GM19463 (cell line): ENCODE measurements around the gene ETV4.

Experiments
- ATAC-seq: cut with Tn5 transposase; IDR thresholded peaks from one replicate; pipeline ENCODE4 v1.9.1; 2021; ENCODE audit warnings: mild to moderate bottlenecking, moderate library complexity; ENCODE audit not compliant: unreplicated experiment

ETV4 gene

DNA sequence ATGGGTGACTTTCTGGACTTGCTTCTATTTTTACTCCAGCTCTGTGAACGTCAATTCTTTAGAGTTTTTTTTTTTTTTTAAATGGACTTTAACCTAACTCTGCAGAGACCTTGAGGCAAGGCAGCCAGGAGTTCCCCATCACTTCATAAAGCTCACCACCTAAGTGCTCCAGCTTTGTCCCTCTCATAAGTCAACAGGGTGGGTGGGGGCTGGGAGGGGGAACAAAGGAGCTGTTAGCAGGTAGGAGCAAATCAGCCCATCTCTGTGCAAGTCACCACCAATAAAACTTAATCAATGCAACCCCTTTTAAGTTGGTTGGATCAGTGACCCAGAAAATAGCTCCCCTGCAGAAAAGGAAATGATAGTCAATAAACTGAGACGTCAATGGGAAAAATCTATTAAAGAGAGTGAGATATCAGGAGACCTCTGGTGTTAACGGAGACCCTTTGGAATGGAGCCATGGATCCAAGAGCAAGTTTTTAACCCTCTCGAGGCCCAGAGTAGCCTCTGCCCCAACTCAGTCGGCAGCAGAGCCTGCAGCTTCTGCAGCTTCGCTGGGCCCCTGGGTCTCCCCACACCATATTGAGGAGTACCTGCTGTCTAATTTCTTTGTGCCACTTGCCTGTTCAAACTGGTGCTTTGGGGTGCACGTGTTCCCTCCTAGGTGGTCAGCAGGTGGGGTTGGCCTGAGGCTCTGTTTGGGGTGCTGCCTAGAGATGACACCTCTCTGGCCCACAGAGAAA is 27.6 kb upstream of the ETV4 start:
- no peak for ATAC-seq

DNA sequence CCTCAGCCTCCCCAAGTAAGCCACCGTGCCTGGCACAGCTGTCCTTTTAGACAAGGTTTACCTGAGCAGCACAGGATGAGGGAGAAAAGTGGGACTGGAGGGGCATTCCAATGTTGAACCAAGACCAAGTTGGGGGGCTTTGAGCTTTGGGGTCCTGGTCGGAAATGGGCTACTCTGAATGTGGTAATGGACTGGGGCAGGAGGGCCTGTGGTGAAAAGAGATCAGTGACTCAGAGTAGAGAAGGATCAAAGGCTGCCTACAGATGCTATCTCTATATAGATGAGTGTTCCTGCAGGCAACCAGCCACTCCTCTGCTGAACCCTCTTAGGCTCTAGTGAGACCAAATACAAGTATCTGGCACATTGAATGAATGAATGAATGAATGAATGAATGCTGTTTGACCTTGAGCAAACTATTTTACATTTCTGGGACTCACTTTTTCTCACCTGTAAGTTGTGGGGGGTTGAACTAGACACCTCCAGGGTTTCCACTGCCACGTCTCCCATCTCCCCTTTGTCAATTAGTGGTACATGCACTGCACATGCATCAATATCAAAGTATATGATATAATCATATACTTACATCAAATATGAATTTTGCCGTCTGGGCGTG is 26.3 kb upstream of the ETV4 start:
- ATAC-seq: no peak

- ATAC-seq: no peak
Measured at GRCh38 chr17:43570518-43570928, 24.4 kb upstream of the ETV4 start.

DNA sequence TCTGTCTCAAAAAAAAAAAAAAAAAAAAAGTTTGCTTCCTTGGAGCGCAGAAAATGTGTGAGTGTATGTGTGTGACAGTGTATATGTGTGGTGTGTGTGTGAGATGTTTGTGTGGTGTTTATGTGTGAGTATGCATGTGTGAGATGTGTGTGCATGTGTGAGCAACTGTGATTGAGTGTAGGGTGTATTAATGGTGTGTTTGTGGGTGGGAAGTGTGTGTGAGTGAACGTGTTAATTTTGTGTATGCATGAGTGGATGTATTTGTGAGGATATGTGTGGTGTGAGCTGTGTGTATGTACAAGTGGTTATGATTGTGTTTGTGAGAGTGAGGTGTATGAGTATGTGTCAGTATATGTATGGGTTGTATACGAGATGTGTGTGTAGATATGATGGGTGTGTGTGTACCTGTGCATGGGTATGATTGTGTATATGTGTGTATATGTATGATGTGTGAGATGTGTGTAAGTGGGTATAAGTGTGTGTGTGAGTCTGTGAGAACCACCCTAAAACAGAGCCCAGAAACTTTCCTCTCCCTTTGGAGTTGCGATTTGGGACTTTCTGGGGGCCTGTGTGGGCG is 22.5 kb upstream of the ETV4 start:
- ATAC-seq: no peak

DNA sequence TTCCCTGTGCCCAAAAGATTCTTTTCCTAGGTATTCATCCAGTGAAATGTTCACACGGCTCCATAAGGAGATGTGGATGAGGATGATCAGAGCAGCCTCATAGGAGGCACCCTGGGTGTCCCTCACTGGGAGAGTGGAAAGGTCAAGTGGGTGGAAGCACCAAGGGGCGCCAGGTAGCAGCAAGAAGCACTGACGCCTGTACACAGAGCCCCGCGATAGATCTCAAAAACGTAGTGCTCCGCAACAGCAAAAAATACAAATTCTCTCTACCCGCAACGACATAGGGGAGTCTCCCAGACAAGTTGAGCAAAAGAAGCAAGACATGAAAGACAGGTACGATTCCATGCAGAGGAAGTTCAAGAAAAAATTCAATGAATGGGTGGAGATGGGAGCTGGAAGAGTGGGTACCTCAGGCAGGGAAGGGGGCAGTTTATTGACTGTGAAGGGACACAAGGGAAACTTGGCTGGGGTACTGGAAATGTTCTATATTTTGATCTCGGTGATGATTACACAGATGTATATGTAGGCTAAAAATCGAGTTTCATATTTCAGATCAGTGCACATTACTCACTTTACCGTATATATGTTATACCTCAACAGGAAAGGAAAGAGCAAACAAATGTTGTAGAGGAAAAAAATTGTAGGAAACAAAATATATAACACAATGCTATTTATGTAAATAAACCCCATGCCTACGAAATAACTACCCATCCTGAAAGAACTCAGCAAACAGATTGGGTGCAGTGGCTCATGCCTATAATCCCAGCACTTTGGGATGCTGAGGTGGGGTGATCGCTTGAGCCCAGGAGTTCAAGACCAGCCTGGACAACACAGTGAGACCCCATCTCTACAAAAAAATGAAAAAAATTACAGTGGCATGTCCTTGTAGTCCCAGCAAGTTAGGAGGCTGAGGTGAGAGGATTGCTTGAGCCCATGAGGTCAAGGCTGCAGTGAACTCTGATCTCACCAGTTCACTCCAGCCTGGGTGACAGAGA is 17.8 kb upstream of the ETV4 start:
- no peak for ATAC-seq

DNA sequence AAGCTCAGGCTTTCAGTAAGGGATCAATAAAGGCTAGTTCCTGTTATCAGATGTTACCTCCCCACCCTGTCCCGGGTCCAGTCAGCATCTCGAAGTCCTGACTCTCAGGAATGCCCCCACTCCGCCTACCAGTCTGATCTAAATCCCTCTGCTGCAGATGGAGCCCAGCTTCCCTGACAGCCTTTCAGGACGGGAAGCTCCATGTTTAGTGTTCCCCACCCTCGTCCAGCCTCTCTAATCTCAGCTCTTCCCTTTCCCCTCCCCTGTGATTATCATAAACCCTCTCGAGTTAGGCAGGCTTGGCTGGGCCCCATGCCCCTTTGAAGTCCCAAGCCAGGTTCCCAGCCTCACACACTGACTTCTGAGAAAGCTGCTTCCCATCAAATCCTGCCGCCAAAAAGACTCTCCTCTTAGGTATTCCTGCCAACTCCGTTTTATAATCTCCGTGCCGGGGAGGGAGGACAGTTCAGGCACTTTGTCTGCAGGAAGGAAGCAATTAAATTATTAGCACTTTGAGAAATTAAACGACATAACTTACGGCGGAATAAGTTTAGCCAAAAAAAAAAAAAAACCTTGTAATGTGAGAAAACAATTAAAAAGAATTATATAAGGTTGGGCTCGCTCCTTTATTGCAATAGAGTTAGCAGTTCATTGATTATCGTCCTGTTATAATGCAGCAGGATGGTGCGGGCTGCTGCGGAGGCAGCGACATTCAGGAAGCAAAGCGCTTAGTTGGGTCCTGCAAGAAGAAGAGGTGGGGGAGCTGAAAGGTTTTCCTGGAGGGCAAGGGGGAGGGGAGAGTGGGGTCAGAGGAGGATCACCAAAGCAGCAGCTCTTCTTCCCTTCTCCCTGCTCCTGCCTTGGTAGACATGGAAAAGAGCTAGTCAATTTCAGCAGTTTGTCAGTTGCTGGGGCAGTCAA is 16.8 kb upstream of the ETV4 start:
- no peak for ATAC-seq

- ATAC-seq: no peak
Measured at GRCh38 chr17:43560461-43561427, 14.6 kb upstream of the ETV4 start.

- no peak for ATAC-seq
Measured at GRCh38 chr17:43559161-43559816, 13.1 kb upstream of the ETV4 start.

DNA sequence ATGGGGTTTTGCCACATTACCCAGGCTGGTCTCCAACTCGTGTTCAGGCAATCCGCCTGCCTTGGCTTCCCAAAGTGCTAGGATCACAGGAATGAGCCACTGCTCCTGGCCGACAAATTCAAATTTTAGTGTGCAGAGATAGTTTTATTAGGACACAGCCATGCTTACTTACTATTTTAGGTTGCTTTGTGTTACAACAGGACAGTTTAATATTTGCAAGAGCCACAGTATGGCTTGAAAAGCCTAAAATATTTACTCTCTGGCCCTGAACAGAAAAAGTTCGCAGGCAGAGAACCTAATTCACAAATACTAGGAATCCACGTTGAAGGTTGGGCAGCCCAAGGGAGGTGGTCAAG is 12.6 kb upstream of the ETV4 start:
- ATAC-seq: no peak

- ATAC-seq: no peak
Measured at GRCh38 chr17:43556292-43556691, 10.2 kb upstream of the ETV4 start.

GRCh38 chr17:43554857-43555256 is 8.7 kb upstream of the ETV4 start:
- ATAC-seq: no peak

DNA sequence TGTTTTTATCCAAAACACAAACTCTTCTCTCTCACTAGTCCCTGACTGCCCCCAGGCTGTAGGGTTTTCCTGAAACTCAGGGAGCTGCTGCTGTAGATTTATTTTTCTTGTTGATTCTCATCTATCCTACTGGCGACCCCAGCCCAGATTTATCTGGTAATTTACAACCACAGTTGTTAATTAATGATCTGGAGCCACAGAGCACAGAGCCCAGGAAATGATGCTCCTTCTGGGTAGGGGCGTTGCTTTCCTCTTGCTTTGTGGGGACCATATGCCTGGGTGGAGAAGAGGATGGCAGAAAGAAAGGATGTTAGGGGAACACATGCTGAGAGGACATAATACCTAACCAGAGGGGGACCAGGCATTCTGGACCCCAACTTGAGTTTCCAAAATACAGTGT is 7.4 kb upstream of the ETV4 start:
- no peak for ATAC-seq

- no peak for ATAC-seq
Measured at GRCh38 chr17:43552229-43552837, 6.2 kb upstream of the ETV4 start.

DNA sequence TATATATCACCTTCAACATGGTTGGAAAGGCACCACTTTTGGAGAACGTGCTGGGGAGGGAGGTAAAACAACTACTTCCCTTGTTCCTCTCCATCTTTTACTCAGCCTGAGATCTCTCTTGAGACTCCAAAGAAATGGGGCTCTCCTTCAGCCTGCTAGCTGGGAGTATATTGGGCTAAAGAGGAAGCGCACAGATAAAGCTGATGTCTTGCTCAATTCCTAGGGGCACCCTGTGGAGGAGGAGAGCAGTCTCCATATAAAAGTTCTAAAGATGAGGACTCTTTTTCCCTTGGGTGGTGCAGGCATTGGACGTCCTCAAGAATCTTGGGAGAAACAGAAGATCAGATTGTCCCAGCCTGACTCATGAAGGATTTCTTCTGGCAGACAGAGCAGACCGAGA is 4.6 kb upstream of the ETV4 start:
- no peak for ATAC-seq

GRCh38 chr17:43549496-43549895 is 3.4 kb upstream of the ETV4 start:
- ATAC-seq: no peak

DNA sequence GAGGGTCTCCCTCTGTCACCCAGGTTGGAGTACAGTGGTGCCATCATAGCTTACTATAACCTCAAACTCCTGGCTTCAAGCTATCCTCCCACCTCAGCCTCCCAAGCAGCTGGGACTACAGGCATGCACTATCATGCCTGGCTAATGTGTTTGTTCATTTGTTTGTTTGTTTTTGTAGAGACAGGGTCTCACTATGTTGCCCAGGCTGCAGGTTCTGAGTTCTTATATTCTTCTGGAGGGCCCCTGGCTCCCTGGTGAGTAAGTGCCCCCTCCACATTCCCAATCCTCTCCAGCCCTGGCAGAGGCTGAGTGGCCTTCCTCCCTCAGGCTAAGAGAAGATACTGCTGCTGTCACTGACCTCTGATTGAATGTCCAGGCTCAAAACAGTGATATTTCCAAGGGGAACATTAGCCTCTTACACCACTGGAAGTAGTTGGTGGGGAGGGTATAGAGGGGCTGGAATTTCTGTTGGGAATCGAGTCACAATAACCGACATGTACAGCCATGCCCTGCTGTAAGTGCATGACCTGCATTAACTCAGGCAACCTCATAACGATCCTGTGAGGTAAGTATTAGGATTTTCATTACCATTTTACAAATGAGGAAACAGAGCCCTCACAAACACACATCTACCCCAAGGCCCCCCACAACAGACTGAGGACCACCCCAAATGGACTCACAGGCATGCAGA is 2.7 kb upstream of the ETV4 start:
- no peak for ATAC-seq

- no peak for ATAC-seq
Measured at GRCh38 chr17:43547659-43548256, 1.6 kb upstream of the ETV4 start.
